A549 (cell line): ENCODE results near the gene PRPF31. TPM values are rescaled to one million over a fixed set of nuclear protein-coding genes. Genes with fewer than 3 reads are reported as not detected.
A peak's percentile ranks its signal among the peaks of the same experiment; 100 is the strongest.

Experiments used
- ATAC-seq, 2 experiments: fragments of 200-7000 bp in 1 of 2; fragments of >200 bp in 1 of 2; cut with Nextera tagmentation in 1 of 2; cut with Tn5 transposase in 1 of 2; 3 replicates each; pipeline versions ENCODE4 v1.8.0 to v1.9.1; 2018 to 2020; ENCODE audit warnings: mild to moderate bottlenecking in 1 of 2, moderate library complexity in 1 of 2
- CTCF ChIA-PET: fragments of 300-600 bp; sonication (Branson Sonifier 250); formaldehyde crosslinking; extraction: SDS; loops from one replicate; lab custom pipeline; 2021; ENCODE audit warnings: antibody characterized with exemption, inconsistent platforms; lab: Yijun Ruan, JAX
- POLR2A ChIA-PET: fragments of 350-600 bp; formaldehyde crosslinking; extraction: SDS; loops from one replicate; lab custom pipeline; 2021; ENCODE audit warnings: antibody characterized with exemption, inconsistent platforms; lab: Yijun Ruan, JAX
- DNase-seq, 2 experiments: peaks; one replicate each; pipeline versions ENCODE4 v3.0.0 to v3.0.0-alpha.2; 2011 to 2016; ENCODE audit warnings: low read depth in 1 of 2, low spot score in 1 of 2
- FAIRE-seq: peaks from 2 replicates; lab custom pipeline; 2011; peaks lifted over from hg19 to GRCh38; lab: Jason Lieb, UNC
- H3K27ac ChIP-seq, 2 experiments: fragments of >200 bp; sonication (Bioruptor Twin); formaldehyde crosslinking; 3 replicates each; pipeline ENCODE4 v1.5.1; 2016 to 2017
- H3K4me1 ChIP-seq: fragments of >200 bp; sonication (Bioruptor Twin); formaldehyde crosslinking; 3 replicates; pipeline ENCODE4 v1.6.1; 2016
- H3K4me2 ChIP-seq: fragments of >200 bp; sonication (Bioruptor Twin); formaldehyde crosslinking; 3 replicates; pipeline ENCODE4 v1.6.1; 2016
- H3K4me3 ChIP-seq: fragments of >200 bp; sonication (Bioruptor Twin); formaldehyde crosslinking; 3 replicates; pipeline ENCODE4 v1.5.1; 2016
- H3K9me3 ChIP-seq: fragments of >200 bp; sonication (Bioruptor Twin); formaldehyde crosslinking; 3 replicates; pipeline ENCODE4 v1.6.1; 2016
- BHLHE40 ChIP-seq: IDR thresholded peaks from 2 replicates; pipeline ENCODE4 v1.6.1; 2012; ENCODE audit warnings: low read depth, low read length, inconsistent platforms
- CEBPB ChIP-seq, 2 experiments: fragments of >200 bp in 1 of 2; sonication (Bioruptor Twin) in 1 of 2; formaldehyde crosslinking in 1 of 2; IDR thresholded peaks; 2 replicates each; pipeline ENCODE4 v1.6.1; 2012 to 2016
- CHD4 ChIP-seq: fragments of 200-600 bp; sonication (generic); IDR thresholded peaks from 2 replicates; pipeline ENCODE4 v1.6.1; 2016; ENCODE audit warnings: antibody characterized with exemption, mild to moderate bottlenecking, borderline replicate concordance
- ESRRA ChIP-seq: fragments of 150-350 bp; IDR thresholded peaks from 2 replicates; pipeline ENCODE4 v1.6.1; 2014; ENCODE audit warnings: mild to moderate bottlenecking, low read length, borderline replicate concordance
- JUN ChIP-seq, 2 experiments: fragments of >200 bp; sonication (Bioruptor Twin); formaldehyde crosslinking; IDR thresholded peaks; 2 replicates in 1 of 2; 3 replicates in 1 of 2; pipeline ENCODE4 v1.6.1; 2016 to 2017
- MAZ ChIP-seq: fragments of 150-350 bp; IDR thresholded peaks from 2 replicates; pipeline ENCODE4 v1.6.1; 2014; ENCODE audit warnings: antibody characterized with exemption, low read depth, low read length, borderline replicate concordance
- PHF8 ChIP-seq: fragments of 200-600 bp; sonication (generic); IDR thresholded peaks from 2 replicates; pipeline ENCODE4 v1.6.1; 2016; ENCODE audit warnings: low read depth, mild to moderate bottlenecking, antibody characterized with exemption, moderate library complexity, borderline replicate concordance
- POLR2AphosphoS2 ChIP-seq: conservative IDR thresholded peaks from 2 replicates; pipeline ENCODE4 v1.6.1; 2012; ENCODE audit warnings: low read length, improper control_type of control experiment, inconsistent platforms
- RNF2 ChIP-seq: fragments of 200-600 bp; sonication (generic); IDR thresholded peaks from 2 replicates; pipeline ENCODE4 v1.6.1; 2016; ENCODE audit warnings: low read depth, mild to moderate bottlenecking, antibody characterized with exemption, moderate library complexity, borderline replicate concordance
- WGBS: methylation state at CpG from one replicate; pipeline ENCODE4 v1.1.6; 2017; ENCODE audit errors: missing lambda C conversion rate; 5-methylcytosine and 5-hydroxymethylcytosine counted together
- polyA plus RNA-seq, 4 experiments: library from polyadenylated mRNA; depleted of rRNA in 3 of 4; stranded (reverse); fragments of >200 nt; fragmentation: RNase III in 1 of 4; extraction: RNeasy Plus Mini Kit Qiagen cat#74134 plus additional on column Dnase treatment in 1 of 4; gene quantifications; 2 replicates in 3 of 4; 3 replicates in 1 of 4; pipeline ENCODE4 v1.2.3, GENCODE V29; 2011 to 2017
- TF ChIP-seq, protein P1 (sequence below): fragments of 250-450 bp; sonication (Bioruptor Pico); IDR thresholded peaks from 2 replicates; pipeline ENCODE4 v1.5.0; 2021; ENCODE audit warnings: mild to moderate bottlenecking, moderate library complexity, borderline replicate concordance
- TF ChIP-seq, protein P2 (sequence below): IDR thresholded peaks from 2 replicates; pipeline ENCODE4 v1.6.1; 2012
- TF ChIP-seq, protein P3 (sequence below): fragments of 200-600 bp; sonication (generic); IDR thresholded peaks from 2 replicates; pipeline ENCODE4 v1.6.1; 2016; ENCODE audit warnings: antibody characterized with exemption, mild to moderate bottlenecking, moderate library complexity
- TF ChIP-seq, protein P4 (sequence below): IDR thresholded peaks from 2 replicates; pipeline ENCODE4 v1.6.1; 2012

PRPF31 gene
- polyA plus RNA-seq, 2 of the 4 experiments (the other 2 are of a cell fraction) = 69.8 to 169 TPM

DNA sequence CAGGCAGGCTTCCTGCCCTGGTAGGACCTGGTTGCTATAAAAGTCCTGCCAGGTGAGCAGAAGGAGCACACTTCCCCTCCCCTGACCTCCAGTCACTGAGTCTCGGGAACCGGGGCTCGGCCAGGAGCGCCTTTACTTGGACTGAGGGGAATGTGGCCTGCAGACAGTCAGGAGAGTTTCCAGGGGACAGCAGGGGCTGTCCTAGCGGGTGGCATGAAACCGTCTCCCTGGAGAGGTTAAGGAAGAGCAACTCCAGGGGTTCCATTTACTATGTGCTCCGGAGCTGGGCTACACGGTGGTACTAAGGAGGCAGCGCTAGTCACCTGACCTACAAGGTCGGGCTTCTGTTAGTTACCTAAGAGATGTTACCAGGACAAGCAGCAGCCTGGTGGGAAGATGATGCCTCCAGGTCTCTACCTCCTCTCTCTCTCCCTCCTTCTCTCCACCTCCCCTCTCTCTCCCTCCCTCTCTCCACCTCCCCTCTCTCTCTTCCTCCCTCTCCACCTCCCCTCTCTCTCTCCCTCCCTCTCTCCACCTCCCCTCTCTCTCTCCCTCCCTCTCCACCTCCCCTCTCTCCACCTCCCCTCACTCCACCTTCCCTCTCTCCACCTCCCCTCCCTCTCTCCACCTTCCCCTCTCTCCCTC, 17.9 kb downstream of the PRPF31 start:
- peak in 1 of 2 experiments; percentile 70; a peak in 3 of 6 replicates for ATAC-seq
- H3K4me2 ChIP-seq = no peak overlapping the region
- H3K4me3 ChIP-seq = no peak overlapping the region
- TF ChIP-seq PHF8 (no peak), POLR2AphosphoS2 (peak; percentile 80; the same call in 1 of the 2 replicates), MAZ (0 out of 2 replicates have a peak, but pooled peaks have one; percentile 41)
- ChIA-PET CTCF (interaction anchor here (0.7 kb wide), 1 partner anchor 99 kb away, joined by 3 read pairs; no protein-coding TSS in a partner anchor), POLR2A (no interaction called here)
- no peak for FAIRE-seq
- 76% methylated on average over 10 of the region's 10 CpGs for WGBS
- DNase-seq = peak in 1 of 2 experiments; percentile 89
- H3K9me3 ChIP-seq = no peaks in the 10 kb centered on the region
- H3K4me1 ChIP-seq = peaks cover 6% of the 10 kb centered on the region; the same call in 2 of the 3 replicates
- no peak overlapping the region for H3K27ac ChIP-seq

DNA sequence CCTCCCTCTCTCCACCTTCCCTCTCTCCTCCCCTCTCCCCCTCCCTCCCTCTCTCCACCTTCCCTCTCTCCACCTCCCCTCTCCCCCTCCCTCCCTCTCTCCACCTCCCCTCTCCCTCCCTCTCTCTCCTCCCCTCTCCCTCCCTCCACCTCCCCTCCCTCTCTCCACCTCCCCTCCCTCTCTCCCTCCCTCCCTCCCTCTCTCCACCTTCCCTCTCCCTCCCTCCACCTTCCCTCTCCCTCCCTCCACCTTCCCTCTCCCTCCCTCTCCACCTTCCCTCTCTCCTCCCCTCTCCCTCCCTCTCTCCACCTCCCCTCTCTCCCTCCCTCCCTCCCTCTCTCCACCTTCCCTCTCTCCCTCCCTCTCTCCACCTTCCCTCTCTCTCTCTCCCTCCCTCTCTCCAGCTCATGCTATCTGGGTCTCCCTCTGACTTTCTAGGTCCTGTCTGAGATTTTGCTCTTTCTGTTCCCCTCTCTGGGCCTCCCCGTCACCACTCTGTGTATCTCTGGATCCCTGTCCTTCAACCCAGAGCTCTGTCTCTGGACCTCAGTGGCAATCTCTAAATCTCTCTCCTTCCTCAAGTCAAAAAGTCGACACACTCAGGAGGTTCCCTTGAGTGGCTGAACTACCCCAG, 18.5 kb downstream of the PRPF31 start:
- peaks cover 11% of the 10 kb centered on the region; the same call in 2 of the 3 replicates for H3K4me1 ChIP-seq
- 52% methylated on average over 2 of the region's 2 CpGs for WGBS
- POLR2A ChIA-PET = no interaction called here

More for the DNA sequence above, 18.5 kb downstream of the PRPF31 start:
- Histone ChIP-seq H3K9me3 (no peaks in the 10 kb centered on the region), H3K4me2 (no peak overlapping the region), H3K4me3 (no peak overlapping the region), H3K27ac (no peak overlapping the region)
- TF ChIP-seq RNF2 = no peak
- TF ChIP-seq, protein P1, sequence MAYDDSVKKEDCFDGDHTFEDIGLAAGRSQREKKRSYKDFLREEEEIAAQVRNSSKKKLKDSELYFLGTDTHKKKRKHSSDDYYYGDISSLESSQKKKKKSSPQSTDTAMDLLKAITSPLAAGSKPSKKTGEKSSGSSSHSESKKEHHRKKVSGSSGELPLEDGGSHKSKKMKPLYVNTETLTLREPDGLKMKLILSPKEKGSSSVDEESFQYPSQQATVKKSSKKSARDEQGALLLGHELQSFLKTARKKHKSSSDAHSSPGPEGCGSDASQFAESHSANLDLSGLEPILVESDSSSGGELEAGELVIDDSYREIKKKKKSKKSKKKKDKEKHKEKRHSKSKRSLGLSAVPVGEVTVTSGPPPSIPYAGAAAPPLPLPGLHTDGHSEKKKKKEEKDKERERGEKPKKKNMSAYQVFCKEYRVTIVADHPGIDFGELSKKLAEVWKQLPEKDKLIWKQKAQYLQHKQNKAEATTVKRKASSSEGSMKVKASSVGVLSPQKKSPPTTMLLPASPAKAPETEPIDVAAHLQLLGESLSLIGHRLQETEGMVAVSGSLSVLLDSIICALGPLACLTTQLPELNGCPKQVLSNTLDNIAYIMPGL (CRISPR knock-in tag) = no peak
- TF ChIP-seq, protein P2, sequence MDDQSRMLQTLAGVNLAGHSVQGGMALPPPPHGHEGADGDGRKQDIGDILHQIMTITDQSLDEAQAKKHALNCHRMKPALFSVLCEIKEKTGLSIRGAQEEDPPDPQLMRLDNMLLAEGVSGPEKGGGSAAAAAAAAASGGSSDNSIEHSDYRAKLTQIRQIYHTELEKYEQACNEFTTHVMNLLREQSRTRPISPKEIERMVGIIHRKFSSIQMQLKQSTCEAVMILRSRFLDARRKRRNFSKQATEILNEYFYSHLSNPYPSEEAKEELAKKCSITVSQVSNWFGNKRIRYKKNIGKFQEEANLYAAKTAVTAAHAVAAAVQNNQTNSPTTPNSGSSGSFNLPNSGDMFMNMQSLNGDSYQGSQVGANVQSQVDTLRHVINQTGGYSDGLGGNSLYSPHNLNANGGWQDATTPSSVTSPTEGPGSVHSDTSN = no peak
- TF ChIP-seq CEBPB (IDR thresholded peaks at IDR 0.05) = no peak
- no peak for TF ChIP-seq CHD4
- no peak for TF ChIP-seq BHLHE40
- TF ChIP-seq, protein P3, sequence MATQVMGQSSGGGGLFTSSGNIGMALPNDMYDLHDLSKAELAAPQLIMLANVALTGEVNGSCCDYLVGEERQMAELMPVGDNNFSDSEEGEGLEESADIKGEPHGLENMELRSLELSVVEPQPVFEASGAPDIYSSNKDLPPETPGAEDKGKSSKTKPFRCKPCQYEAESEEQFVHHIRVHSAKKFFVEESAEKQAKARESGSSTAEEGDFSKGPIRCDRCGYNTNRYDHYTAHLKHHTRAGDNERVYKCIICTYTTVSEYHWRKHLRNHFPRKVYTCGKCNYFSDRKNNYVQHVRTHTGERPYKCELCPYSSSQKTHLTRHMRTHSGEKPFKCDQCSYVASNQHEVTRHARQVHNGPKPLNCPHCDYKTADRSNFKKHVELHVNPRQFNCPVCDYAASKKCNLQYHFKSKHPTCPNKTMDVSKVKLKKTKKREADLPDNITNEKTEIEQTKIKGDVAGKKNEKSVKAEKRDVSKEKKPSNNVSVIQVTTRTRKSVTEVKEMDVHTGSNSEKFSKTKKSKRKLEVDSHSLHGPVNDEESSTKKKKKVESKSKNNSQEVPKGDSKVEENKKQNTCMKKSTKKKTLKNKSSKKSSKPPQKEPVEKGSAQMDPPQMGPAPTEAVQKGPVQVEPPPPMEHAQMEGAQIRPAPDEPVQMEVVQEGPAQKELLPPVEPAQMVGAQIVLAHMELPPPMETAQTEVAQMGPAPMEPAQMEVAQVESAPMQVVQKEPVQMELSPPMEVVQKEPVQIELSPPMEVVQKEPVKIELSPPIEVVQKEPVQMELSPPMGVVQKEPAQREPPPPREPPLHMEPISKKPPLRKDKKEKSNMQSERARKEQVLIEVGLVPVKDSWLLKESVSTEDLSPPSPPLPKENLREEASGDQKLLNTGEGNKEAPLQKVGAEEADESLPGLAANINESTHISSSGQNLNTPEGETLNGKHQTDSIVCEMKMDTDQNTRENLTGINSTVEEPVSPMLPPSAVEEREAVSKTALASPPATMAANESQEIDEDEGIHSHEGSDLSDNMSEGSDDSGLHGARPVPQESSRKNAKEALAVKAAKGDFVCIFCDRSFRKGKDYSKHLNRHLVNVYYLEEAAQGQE = no peak
- no peak for TF ChIP-seq ESRRA
- no peak for TF ChIP-seq JUN (IDR thresholded peaks at IDR 0.05)
- TF ChIP-seq, protein P4, sequence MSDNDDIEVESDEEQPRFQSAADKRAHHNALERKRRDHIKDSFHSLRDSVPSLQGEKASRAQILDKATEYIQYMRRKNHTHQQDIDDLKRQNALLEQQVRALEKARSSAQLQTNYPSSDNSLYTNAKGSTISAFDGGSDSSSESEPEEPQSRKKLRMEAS = no peak
- DNase-seq (no peak), FAIRE-seq (no peak), ATAC-seq (no peak)
- CTCF ChIA-PET = interaction anchor here (1.0 kb wide), 1 partner anchor 18 kb away, joined by 3 read pairs; the partner anchor contains the start of genes PRPF31 and TFPT
